CMK (cell line): Measurements from ENCODE around the gene C13orf46.

ENCODE experiments used
- DNase-seq: peaks from one replicate; pipeline ENCODE4 v3.0.0-alpha.2; 2010; ENCODE audit warnings: low read depth

Gene C13orf46

DNA sequence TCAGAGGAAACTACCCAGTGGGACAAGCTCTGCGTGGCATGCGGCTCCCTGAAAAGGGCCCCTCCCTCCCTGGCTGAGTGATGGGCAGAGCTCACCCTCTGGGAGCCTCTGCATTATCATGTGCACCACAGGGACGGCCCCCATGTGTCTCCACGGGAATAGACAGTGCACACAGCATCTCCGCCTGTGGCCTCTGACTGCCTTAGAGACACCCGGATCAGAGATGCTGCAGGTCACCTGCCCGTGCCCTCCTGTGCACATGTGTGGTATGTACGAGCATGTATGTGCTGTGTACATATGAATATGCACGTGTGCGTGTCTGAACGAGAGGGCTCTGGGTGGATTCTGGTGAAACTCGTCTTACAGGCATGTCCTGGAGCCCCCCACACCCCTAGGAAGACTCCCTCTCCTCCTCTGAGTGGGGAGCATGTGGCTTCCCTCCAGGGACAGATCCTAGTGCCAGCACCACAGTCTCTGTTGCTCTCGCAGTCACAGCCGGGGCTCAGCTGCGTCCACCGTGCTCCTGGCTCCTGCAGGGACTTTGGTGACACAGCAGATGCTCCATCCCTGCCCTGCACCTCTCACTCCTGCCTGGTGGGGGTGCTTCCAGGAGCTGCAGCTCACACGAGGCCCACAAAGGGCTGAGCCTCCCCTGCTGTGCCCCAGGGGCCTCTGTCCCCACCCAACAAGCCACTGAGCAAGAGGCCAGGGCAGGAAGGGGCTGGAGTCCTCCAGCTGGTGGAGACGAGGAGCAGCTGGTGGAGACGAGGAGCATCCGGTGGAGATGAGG lies 19.6 kb downstream of the C13orf46 start:
- DNase-seq = no peak

- DNase-seq = no peak
Measured at GRCh38 chr13:113953561-113953960, 20.3 kb downstream of the C13orf46 start.

DNA sequence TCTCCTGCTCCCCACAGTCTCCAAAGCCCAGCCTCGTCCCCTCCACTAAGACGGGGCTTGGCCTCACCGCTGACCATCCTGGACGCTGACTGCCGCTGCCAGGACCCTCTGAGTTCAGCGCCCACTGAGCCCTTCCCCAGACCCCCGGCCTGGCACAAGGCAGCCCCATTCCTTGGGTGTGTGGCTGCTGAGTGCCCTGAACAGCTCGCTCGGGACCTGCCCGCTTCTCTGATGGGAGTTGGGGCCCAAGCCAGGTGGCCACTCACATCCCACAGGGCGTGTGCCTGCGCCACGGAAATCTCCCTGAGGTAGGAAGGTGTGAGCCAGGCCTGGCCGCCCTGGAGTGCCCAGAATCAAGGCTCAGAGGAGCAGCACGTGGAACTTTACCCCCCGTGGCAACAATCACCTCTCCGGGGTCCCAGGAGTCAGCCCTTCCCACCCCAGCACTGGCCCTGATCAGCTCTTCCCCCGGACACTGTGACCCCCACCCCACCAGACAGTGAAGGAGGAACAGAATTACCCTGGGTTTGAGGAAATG lies 20.8 kb downstream of the C13orf46 start:
- DNase-seq = no peak

DNA sequence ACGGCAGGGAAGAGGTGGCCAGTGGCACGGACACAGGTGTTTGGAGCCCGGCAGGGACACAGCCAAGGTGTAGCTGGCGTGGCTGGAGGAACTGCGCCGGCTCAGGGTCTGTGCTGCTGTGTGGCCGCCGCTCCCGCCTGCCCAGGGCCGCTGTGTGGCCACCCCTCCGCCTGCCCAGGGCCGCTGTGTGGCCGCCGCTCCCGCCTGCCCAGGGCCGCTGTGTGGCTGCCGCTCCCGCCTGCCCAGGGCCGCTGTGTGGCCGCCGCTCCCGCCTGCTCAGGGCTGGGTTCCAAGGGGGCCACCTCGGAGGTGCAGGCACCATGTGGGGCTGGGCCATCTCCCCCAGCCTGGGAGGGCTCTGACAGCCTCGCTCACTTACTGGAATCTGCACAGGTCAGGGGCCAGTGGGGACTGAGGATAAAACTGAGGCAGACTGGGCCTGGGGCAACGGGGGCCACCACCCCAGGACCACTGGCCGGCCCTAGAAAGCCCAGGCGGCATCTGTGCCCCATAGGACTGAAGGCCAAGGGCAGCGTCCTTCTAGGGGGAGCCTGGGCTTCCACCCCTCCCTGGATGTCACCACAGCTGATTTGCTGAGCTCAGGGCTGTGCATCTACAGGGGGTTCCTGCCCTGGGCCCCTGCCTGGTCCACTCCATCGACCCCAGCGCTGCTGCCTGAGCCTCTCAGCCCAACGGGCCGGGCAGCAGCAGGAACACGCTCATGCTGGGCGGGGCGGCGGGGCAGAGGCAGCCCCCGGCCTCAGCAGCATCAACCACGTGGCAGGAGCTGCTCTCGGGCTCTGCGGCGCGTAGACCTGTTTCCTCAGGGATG lies 21.5 kb downstream of the C13orf46 start:
- no peak for DNase-seq

DNA sequence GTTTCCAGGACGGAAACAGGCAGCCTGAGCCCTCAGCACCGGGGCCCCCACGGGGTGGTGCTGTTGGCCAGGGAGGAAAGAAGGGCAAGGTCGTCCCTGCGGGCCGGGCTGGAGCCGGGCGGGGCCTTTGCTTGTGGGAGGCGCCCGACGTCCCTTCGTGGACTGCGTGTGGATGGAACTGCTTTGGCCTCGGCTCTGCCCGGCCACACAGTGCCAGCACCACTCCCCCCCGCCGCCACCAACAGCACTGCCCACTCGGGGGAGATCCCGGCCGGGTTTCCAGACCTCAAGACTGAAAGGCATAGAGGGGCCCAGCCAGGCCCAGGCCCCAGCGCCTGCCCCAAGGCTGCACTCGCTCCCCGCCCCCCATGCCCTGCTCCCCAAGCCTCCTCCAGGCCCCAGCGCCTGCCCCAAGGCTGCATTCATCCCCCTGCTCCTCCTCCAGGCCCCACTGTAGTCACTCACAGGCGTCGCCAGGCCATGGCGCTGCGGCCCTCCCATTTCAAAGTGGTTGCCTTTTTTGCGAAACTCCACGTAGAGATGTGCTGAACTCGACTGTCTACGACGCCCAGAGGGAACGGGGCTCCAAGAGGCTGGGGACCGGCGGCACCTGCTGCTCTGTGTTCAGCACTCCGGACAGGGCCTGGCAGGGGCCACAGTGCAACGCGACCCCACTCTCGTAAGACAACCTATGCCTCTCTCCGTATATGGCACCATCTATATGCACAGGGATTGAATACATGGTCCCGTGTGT lies 22.5 kb downstream of the C13orf46 start:
- DNase-seq = peak; percentile 58

GRCh38 chr13:113950451-113951245 lies 23.2 kb downstream of the C13orf46 start:
- DNase-seq = no peak

DNA sequence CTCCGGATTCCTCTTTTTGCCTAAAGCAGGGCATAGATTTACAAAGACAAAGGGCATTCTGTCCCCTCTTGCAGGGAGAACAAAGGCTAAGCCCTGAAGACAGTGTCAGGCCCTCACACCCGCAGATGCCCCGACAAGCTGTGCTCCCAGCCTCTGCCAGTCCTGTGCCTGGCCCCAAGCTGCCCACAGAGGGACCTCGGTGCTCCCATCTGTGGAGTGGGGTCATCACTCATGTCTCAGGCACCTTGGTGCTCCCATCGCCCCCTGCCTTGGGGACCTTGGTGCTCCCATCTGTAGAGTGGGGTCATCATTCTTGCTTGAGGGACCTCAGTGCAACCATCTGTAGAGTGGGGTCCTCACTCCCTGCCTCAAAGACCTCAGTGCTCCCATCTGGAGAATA lies 24.3 kb downstream of the C13orf46 start:
- no peak for DNase-seq

DNA sequence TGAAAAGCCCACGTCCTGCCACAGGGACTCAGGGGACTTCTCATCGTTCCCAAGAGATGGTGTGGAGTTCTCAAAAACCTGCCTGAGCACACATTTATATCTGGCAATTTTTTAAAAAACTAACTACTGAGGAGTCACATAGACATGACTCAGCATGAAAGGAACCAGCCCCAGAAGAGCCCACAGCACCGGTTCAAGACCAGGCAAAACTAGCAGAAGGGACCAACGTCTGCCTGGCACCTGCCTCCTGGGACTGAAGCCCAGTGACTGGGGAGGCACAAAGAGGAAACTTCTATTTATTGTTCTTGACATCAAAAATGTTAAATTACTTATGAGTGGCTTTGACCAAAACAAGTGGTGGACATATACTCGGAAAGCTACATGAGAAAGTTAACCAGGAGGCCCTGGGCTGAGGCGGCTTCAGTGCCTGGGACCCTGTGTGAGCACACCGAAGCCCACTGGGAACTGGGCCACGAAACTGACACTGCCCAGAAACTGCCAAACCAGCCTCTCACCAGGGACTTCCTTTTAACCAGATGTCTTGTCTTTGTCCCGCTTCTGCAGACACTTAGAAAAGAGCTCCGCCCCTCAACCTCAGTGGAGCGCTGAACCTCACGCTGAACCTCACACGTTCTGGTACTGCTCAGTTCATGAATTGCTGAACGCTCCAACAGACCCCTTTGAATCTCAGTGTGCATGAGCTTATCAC lies 25.7 kb downstream of the C13orf46 start:
- no peak for DNase-seq

GRCh38 chr13:113947311-113948033 lies 26.4 kb downstream of the C13orf46 start:
- DNase-seq = no peak

DNA sequence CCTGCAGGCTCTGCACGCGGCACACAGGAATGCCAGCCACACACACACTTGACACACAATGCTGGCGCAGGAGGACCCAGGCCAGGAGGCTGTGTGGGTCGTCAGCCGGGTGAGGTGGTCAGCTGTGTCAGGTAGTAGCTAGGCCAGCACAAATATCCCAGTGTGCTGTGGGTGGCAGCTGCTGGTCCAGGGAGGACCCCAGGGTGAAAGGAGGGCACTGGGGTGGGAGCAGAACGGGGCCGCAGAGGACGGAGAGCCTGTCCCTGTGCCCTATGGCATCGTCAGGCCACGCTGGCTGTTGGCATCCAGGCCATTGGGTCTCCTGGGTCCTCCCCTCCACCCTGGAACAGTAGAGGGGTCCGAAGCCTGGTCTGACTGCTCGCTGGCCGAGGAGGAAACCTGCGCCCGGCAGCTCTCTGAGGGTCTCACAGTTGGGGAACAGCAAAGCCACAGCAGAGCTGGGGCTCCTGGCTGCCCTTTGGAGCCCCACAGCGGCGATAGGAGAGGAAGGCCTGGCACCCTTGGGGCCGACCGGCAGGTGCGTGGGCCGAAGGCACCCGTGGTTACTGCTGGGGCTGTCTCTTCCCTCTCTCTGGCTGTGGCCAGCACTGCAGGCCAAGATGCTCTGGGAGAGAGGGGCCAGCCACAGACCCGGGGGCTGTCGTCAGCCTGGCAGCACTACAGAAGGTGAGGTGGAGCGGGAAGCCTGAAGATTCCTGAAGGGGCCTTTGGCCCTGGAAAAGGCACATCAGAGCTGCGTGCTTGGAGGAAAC lies 27.3 kb downstream of the C13orf46 start:
- DNase-seq = no peak

GRCh38 chr13:113945857-113946408 lies 27.9 kb downstream of the C13orf46 start:
- DNase-seq = no peak

DNA sequence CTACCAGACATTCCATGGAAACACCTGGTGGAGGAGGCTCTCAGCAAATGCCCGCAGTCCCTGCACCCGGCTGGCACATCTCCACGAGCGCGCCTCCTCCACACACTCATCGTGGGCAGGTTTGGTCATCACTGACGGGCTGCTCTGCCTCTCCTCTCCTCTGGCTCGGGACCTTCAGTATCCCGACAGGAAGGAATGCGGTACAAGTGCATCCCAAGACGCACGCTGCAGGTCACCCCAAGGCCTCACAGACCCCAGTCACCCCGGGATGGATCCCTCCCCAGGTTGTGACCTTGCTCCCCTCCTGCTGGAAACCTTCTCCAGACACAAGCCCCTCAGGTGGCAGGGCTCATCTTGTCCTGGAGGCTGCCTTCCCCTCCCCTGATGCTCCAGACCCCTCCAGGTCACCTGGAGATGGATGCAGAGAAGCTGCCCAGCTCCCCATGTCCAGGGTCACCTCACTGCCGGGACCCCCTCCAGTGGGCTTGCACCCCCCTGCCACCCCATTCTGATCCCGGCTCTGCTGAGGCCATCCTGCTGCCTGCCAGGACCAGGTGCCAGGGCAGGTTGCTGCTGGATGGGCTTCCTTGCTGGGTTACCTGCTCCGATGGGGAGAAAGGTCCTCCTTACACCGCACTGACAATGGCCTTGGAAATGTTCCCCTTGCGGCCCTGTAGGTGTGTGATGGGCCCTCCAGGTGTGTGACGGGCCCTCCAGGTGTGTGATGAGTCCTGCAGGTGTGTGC lies 29.9 kb downstream of the C13orf46 start:
- no peak for DNase-seq

DNA sequence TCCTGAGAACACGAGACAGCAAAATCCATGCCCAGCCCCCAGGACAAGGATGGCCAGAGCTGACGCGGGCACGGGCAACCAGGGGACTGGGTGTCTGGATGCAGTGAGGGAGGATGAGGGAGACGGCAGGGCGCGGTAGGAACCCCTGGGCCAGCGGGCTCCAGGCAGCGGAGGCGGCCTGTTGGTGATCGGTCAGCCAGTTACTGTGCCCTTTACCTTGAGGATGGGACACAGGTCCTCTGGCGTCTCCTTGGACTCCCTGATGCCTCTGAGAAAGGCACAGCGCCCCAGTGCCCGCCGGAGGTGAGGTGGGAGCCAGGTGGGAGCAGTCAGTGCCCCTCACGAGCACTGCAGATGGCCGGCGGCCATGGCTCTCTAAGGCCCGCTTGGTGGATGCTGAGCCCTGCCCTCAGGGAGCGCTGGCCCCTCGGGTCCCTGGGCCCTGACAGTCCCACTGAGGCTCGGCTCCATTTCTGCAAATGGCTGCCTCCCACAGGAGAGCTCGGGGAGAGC lies 31.2 kb downstream of the C13orf46 start:
- no peak for DNase-seq

DNA sequence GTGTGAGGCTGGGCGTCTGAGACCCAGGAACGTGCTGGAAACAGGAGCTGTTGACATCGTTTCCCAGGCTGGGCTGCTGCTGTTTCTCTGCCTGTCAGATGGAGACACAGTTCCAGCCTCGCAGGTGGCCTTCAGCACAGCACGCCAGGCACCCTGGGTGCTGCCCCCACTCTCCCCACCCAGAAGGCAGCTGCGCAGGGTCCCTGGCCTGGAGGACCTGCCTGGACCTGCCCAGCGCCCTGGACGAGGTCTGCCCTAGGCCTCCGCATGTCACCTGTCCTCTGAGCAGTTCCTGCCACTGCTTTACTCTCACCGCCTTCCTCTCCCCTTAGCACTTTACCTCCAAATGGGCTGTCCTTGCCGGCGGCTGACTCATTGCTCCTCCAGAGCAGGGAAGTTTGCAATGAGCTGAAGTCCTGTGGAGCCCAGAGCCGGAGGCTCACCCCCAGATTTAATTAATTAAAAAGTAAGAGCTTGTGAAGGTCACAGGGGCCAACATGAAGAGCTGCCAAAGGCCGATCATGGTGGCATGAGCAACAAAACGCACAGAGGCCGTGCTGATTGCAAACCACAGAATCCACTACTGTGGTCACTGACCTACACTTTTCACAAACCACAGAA lies 32.2 kb downstream of the C13orf46 start:
- no peak for DNase-seq

DNA sequence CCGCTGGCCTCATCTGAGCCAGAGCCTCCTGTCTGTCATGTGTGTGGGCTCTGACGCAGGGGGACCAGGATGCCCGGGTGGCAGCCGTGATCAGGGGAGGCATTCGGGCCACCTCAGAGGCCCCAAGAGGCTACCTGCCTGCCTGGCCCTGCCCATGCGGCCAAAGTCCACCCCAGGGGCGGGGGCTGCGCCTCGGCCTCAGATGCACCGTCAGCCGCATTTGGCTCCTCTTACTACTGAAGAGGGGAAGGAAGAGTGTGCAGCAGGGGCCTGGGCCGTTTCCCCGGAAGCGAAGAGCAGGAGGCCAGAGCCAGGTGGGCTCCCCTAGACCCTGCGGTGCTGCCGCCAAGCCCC lies 34.0 kb downstream of the C13orf46 start:
- no peak for DNase-seq

DNA sequence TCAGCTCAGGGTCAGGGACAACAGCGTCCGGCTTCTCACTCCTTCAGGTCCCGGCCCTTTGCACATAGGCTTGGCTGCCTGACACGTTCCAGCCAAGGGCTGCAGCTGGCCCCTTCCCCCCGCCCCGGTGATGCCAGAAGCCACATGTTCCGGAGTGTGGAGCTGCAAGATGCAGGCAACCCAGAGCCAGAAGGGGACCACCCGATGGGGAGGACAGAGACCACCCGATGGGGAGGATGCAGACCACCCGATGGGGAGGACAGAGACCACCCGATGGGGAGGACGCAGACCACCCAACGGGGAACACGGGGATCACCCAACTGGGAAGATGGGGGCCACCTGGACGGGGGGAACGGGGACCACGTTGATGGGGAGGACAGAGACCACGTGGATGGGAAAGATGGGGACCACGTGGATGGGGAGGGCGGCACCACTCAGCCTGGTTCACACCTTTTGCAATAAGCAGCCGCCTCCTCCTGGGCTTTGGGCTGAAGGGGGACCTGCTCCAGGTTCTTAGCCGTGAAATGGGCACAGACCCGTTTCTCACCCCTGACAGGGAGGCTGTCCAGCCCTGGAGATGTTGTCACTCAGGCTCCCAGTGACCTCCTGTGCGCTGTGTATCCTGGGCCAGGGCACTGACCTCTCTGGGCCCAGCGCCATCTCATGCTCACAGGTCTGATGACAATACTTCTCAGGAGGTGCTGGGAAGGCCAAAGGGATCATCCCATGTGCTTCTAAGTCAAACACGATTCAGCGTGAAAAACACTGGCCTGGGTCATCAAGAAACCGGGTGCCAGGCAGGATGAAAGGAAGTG lies 34.5 kb downstream of the C13orf46 start:
- DNase-seq = no peak

GRCh38 chr13:113938716-113939115 lies 35.2 kb downstream of the C13orf46 start:
- no peak for DNase-seq
